Neural cell (in vitro differentiated cells): Measurements from ENCODE around the gene RFX3. TPM values are rescaled to one million over a fixed set of nuclear protein-coding genes. Genes with fewer than 3 reads are reported as not detected.

Experiments used
- H2AFZ ChIP-seq: fragments of 200-600, 300-800 bp; sonication (generic), shearing (Covaris generic); 2 replicates; pipeline ENCODE4 v1.6.0; 2014; ENCODE audit warnings: low read depth, mild to moderate bottlenecking, antibody characterized with exemption, low read length, moderate library complexity
- H3F3A ChIP-seq: fragments of 200-600 bp; shearing (Covaris generic); 2 replicates; pipeline ENCODE4 v1.6.1; 2016; ENCODE audit warnings: mild to moderate bottlenecking, moderate library complexity, mixed read lengths, antibody characterized with exemption, low read length; ENCODE audit not compliant: insufficient read depth, poor library complexity, severe bottlenecking
- H3K27ac ChIP-seq: fragments of 200-600, 300-800 bp; sonication (generic), shearing (Covaris generic); 2 replicates; pipeline ENCODE4 v1.5.1; 2014; ENCODE audit warnings: mild to moderate bottlenecking, low read length, moderate library complexity
- H3K27me3 ChIP-seq: fragments of 300-800, 200-600 bp; sonication (generic), shearing (Covaris generic); 2 replicates; pipeline ENCODE4 v1.6.0; 2014; ENCODE audit warnings: mild to moderate bottlenecking, low read depth, low read length, moderate library complexity; ENCODE audit not compliant: insufficient read depth
- H3K36me3 ChIP-seq: fragments of 300-800, 200-600 bp; sonication (generic), shearing (Covaris generic); 2 replicates; pipeline ENCODE4 v1.5.1; 2014; ENCODE audit warnings: mild to moderate bottlenecking, antibody characterized with exemption, low read length, moderate library complexity; ENCODE audit not compliant: insufficient read depth
- H3K4me2 ChIP-seq: fragments of 300-800, 200-600 bp; sonication (generic), shearing (Covaris generic); 2 replicates; pipeline ENCODE4 v1.6.0; 2014; ENCODE audit warnings: mild to moderate bottlenecking, low read length
- H3K4me3 ChIP-seq: fragments of 300-800, 200-600 bp; sonication (generic), shearing (Covaris generic); 2 replicates; pipeline ENCODE4 v1.5.1; 2014; ENCODE audit warnings: mild to moderate bottlenecking, low read length, moderate library complexity
- H3K79me2 ChIP-seq: fragments of 200-600 bp; shearing (Covaris generic); replicated peaks from 2 replicates; pipeline ENCODE4 v1.6.0; 2014; ENCODE audit warnings: mild to moderate bottlenecking, low read length, moderate library complexity; ENCODE audit not compliant: insufficient read depth
- H3K9ac ChIP-seq: fragments of 300-800, 200-600 bp; sonication (generic), shearing (Covaris generic); 2 replicates; pipeline ENCODE4 v1.6.1; 2016; ENCODE audit warnings: mild to moderate bottlenecking, low read length, mixed read lengths
- H3K9me2 ChIP-seq: fragments of 200-600 bp; shearing (Covaris generic); 2 replicates; pipeline ENCODE4 v1.6.1; 2016; ENCODE audit warnings: mild to moderate bottlenecking, low read length, mixed read lengths; ENCODE audit not compliant: insufficient read depth
- H3K9me3 ChIP-seq: fragments of 200-600, 300-800 bp; sonication (generic), shearing (Covaris generic); 2 replicates; pipeline ENCODE4 v1.6.1; 2016; ENCODE audit warnings: mild to moderate bottlenecking, mixed run types, low read length, moderate library complexity, mixed read lengths
- H4K20me1 ChIP-seq: fragments of 200-600 bp; shearing (Covaris generic); 2 replicates; pipeline ENCODE4 v1.6.1; 2016; ENCODE audit warnings: mild to moderate bottlenecking, mixed run types; ENCODE audit not compliant: insufficient read depth
- EP300 ChIP-seq: fragments of 450-650 bp; conservative IDR thresholded peaks from 2 replicates; pipeline ENCODE4 v1.6.1; 2014; ENCODE audit warnings: antibody characterized with exemption, mild to moderate bottlenecking, moderate library complexity; ENCODE audit not compliant: poor library complexity, severe bottlenecking
- EZH2 ChIP-seq: fragments of 200-600, 300-800 bp; shearing (Covaris generic), sonication (generic); IDR thresholded peaks from 2 replicates; pipeline ENCODE4 v1.6.1; 2014; ENCODE audit warnings: antibody characterized with exemption, low read length, borderline replicate concordance, mild to moderate bottlenecking; ENCODE audit not compliant: insufficient read depth, poor library complexity, severe bottlenecking
- MXI1 ChIP-seq: fragments of 450-650 bp; conservative IDR thresholded peaks from 2 replicates; pipeline ENCODE4 v1.6.1; 2014; ENCODE audit warnings: antibody characterized with exemption, mild to moderate bottlenecking; ENCODE audit not compliant: poor library complexity, severe bottlenecking
- POLR2AphosphoS5 ChIP-seq: IDR thresholded peaks from 2 replicates; pipeline ENCODE4 v1.6.1; 2012
- RAD21 ChIP-seq: fragments of 450-650 bp; conservative IDR thresholded peaks from 2 replicates; pipeline ENCODE4 v1.6.1; 2014; ENCODE audit warnings: antibody characterized with exemption, mild to moderate bottlenecking, moderate library complexity
- SMC3 ChIP-seq: fragments of 450-650 bp; conservative IDR thresholded peaks from 2 replicates; pipeline ENCODE4 v1.6.1; 2014; ENCODE audit warnings: antibody characterized with exemption, mild to moderate bottlenecking, moderate library complexity; ENCODE audit not compliant: poor library complexity
- TAF1 ChIP-seq: IDR thresholded peaks from 2 replicates; pipeline ENCODE4 v1.6.1; 2012; ENCODE audit warnings: low read depth
- polyA plus RNA-seq: library from polyadenylated mRNA; depleted of rRNA; stranded (reverse); fragments of >200 nt; gene quantifications from 2 replicates; pipeline ENCODE4 v1.2.3, GENCODE V29; 2014
- TF ChIP-seq, protein P1 (sequence below): IDR thresholded peaks from 2 replicates; pipeline ENCODE4 v1.6.1; 2012; ENCODE audit warnings: borderline replicate concordance
- TF ChIP-seq, protein P2 (sequence below): fragments of 450-650 bp; IDR thresholded peaks from 2 replicates; pipeline ENCODE4 v1.5.1; 2014; ENCODE audit warnings: antibody characterized with exemption, mild to moderate bottlenecking, moderate library complexity; ENCODE audit not compliant: poor library complexity, severe bottlenecking

RFX3 gene
- polyA plus RNA-seq, 1 donor from 2014 or later: 27.6 TPM

DNA sequence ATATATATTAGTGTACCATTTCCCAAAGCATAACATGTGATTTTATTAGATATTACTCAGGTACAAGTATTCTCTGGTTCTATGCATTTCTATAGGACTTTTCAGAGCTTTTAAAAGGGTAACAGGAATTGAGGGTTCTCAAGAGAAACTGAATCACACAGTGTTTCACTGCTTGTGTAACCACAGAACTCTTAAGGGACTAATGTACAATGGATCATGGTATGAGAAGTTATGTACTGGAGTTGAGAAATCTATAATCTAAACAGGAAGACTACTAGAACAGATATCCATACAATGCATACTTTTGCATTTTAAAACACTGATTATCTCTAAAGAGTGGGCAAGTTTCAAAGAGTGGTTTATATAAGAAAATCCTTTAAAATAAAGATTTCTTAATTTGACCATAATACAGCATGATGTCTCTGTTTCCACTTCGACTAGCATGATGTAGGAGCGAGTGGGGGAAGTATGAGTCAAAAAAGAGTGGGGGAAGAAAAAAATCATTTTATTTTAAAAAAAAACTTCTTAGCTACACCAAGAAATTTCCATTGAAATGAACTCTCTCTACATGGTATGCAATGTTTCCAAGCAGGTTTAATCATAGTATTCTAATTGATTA, 183.5 kb downstream of the RFX3 start:
- H3F3A ChIP-seq: no peaks in the 10 kb centered on the region
- H4K20me1 ChIP-seq: no peaks in the 10 kb centered on the region
- no peaks in the 10 kb centered on the region for H3K27me3 ChIP-seq
- TF ChIP-seq SMC3: no peak
- no peak for TF ChIP-seq RAD21
- TF ChIP-seq TAF1: no peak
- no peak for TF ChIP-seq EP300
- no peak for TF ChIP-seq POLR2AphosphoS5
- TF ChIP-seq, protein P1, sequence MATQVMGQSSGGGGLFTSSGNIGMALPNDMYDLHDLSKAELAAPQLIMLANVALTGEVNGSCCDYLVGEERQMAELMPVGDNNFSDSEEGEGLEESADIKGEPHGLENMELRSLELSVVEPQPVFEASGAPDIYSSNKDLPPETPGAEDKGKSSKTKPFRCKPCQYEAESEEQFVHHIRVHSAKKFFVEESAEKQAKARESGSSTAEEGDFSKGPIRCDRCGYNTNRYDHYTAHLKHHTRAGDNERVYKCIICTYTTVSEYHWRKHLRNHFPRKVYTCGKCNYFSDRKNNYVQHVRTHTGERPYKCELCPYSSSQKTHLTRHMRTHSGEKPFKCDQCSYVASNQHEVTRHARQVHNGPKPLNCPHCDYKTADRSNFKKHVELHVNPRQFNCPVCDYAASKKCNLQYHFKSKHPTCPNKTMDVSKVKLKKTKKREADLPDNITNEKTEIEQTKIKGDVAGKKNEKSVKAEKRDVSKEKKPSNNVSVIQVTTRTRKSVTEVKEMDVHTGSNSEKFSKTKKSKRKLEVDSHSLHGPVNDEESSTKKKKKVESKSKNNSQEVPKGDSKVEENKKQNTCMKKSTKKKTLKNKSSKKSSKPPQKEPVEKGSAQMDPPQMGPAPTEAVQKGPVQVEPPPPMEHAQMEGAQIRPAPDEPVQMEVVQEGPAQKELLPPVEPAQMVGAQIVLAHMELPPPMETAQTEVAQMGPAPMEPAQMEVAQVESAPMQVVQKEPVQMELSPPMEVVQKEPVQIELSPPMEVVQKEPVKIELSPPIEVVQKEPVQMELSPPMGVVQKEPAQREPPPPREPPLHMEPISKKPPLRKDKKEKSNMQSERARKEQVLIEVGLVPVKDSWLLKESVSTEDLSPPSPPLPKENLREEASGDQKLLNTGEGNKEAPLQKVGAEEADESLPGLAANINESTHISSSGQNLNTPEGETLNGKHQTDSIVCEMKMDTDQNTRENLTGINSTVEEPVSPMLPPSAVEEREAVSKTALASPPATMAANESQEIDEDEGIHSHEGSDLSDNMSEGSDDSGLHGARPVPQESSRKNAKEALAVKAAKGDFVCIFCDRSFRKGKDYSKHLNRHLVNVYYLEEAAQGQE: no peak
- TF ChIP-seq, protein P2, sequence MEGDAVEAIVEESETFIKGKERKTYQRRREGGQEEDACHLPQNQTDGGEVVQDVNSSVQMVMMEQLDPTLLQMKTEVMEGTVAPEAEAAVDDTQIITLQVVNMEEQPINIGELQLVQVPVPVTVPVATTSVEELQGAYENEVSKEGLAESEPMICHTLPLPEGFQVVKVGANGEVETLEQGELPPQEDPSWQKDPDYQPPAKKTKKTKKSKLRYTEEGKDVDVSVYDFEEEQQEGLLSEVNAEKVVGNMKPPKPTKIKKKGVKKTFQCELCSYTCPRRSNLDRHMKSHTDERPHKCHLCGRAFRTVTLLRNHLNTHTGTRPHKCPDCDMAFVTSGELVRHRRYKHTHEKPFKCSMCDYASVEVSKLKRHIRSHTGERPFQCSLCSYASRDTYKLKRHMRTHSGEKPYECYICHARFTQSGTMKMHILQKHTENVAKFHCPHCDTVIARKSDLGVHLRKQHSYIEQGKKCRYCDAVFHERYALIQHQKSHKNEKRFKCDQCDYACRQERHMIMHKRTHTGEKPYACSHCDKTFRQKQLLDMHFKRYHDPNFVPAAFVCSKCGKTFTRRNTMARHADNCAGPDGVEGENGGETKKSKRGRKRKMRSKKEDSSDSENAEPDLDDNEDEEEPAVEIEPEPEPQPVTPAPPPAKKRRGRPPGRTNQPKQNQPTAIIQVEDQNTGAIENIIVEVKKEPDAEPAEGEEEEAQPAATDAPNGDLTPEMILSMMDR: no peak
- TF ChIP-seq EZH2: no peak
- TF ChIP-seq MXI1: no peak
- H3K4me3 ChIP-seq: no peak overlapping the region
- no peak overlapping the region for H3K9ac ChIP-seq
- H3K27ac ChIP-seq: no peak overlapping the region
- H3K9me2 ChIP-seq: no peaks in the 10 kb centered on the region
- H3K79me2 ChIP-seq: no peaks in the 10 kb centered on the region
- no peaks in the 10 kb centered on the region for H3K9me3 ChIP-seq
- no peak overlapping the region for H2AFZ ChIP-seq
- no peaks in the 10 kb centered on the region for H3K36me3 ChIP-seq
- H3K4me2 ChIP-seq: no peak overlapping the region

DNA sequence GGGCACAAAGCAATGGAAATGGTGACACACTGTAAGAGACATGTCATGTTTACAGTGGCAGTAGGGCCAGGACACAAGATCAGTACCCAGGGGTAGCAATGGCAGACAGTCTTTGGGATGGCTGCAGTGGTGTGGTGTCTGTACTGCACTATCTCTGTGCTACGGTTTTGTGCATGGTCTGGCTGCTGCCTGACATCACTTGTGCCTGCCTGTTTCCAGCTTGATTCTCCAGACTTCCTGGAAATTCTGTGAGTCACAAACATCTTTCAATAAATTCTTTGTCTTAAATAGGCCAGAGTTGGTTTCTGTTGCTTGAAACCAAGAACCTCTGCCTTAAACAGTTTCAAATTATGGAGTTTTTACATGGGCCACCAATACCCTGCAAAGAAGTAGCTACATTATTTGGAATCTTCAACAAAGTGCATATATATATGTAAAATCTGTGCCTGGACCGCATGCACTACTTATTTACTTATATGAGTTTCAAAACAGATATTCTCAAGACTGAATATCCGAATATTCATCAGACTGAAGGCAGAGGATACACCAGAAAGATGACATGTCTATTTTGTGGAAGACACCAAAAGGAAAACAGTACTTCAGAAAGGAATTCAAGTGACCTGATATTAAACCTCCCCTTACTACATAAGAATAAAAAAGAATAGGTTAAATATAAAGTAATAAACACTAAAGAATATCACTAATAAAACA, 188.1 kb downstream of the RFX3 start:
- no peak for TF ChIP-seq MXI1
- TF ChIP-seq POLR2AphosphoS5: no peak
- TF ChIP-seq, protein P2: no peak
- no peaks in the 10 kb centered on the region for H3K9me2 ChIP-seq
- H2AFZ ChIP-seq: no peak overlapping the region
- H3K9ac ChIP-seq: no peak overlapping the region
- H3K4me3 ChIP-seq: no peak overlapping the region
- H3K36me3 ChIP-seq: no peaks in the 10 kb centered on the region
- H3K4me2 ChIP-seq: no peak overlapping the region
- no peaks in the 10 kb centered on the region for H3K9me3 ChIP-seq
- H3K27ac ChIP-seq: no peak overlapping the region
- H3K79me2 ChIP-seq: no peaks in the 10 kb centered on the region
- H4K20me1 ChIP-seq: no peaks in the 10 kb centered on the region
- H3F3A ChIP-seq: no peaks in the 10 kb centered on the region
- no peaks in the 10 kb centered on the region for H3K27me3 ChIP-seq
